ENCODE data around the gene SEC14L2. TPM values are rescaled to one million over a fixed set of nuclear protein-coding genes. Genes with fewer than 3 reads are reported as not detected.

Gene SEC14L2
- total and polyA plus RNA-seq, 2 of the 8 experiments (the other 6 are each of a cell fraction or from before 2014, with no cell fraction given): 2.8 to 3.2 TPM

GRCh38 chr22:30413001-30413400 lies 16.2 kb downstream of the SEC14L2 start (continued):
- TF ChIP-seq TAF7 (optimal IDR thresholded peaks at IDR 0.05; ENCODE audit: borderline replicate concordance, low read depth, low read length) (no peak), CHD2 (IDR thresholded peaks at IDR 0.05; ENCODE audit: low read length) (no peak), SRF (IDR thresholded peaks at IDR 0.05; ENCODE audit: low read depth, low read length) (no peak), RXRA (IDR thresholded peaks at IDR 0.05; ENCODE audit: insufficient read depth, low read depth, low read length) (no peak), SIRT6 (IDR thresholded peaks at IDR 0.05; ENCODE audit: low read length) (no peak), POU5F1 (IDR thresholded peaks at IDR 0.05; ENCODE audit: low read depth, low read length) (no peak), CHD1 (IDR thresholded peaks at IDR 0.05; ENCODE audit: low read depth, low read length) (no peak)
